SK-N-SH (cell line): Measurements from ENCODE around the gene ANKRD52. TPM values are rescaled to one million over a fixed set of nuclear protein-coding genes. Genes with fewer than 3 reads are reported as not detected.

Experiments
- CTCF ChIA-PET: fragments of 300-600, 350-600 bp; formaldehyde crosslinking; extraction: SDS; loops from one replicate; lab custom pipeline; 2021; lab: Yijun Ruan, JAX
- POLR2A ChIA-PET: fragments of 350-600 bp; sonication (Branson Sonifier 250); formaldehyde crosslinking; extraction: SDS; loops from one replicate; lab custom pipeline; 2020; ENCODE audit warnings: antibody characterized with exemption, inconsistent platforms; lab: Yijun Ruan, JAX
- DNase-seq: peaks from one replicate; pipeline ENCODE4 v3.0.0; 2012
- H2AFZ ChIP-seq: fragments of 200-600 bp; sonication (generic); 2 replicates; pipeline ENCODE4 v1.8.1; 2016; ENCODE audit warnings: antibody characterized with exemption, mild to moderate bottlenecking, low read depth
- H3F3A ChIP-seq: fragments of 200-600 bp; sonication (generic); replicated peaks from 2 replicates; pipeline ENCODE3; 2016; ENCODE audit warnings: antibody characterized with exemption, mild to moderate bottlenecking; ENCODE audit not compliant: insufficient read depth
- H3K27ac ChIP-seq, 2 experiments: fragments of 200-500 bp in 1 of 2; fragments of 200-600 bp in 1 of 2; sonication (Bioruptor generic) in 1 of 2; sonication (generic), shearing (Covaris generic) in 1 of 2; 2 replicates each; pipeline versions ENCODE4 v1.5.1 to v1.6.1; 2014 to 2016; ENCODE audit warnings: low read depth in 2 of 2, inconsistent platforms in 1 of 2, low read length in 1 of 2, mild to moderate bottlenecking in 1 of 2, mixed read lengths in 1 of 2
- H3K27me3 ChIP-seq: fragments of 200-600 bp; sonication (generic), shearing (Covaris generic); 2 replicates; pipeline ENCODE4 v1.6.1; 2016; ENCODE audit warnings: mixed run types; ENCODE audit not compliant: insufficient read depth
- H3K36me3 ChIP-seq, 2 experiments: fragments of 200-500 bp in 1 of 2; fragments of 200-600 bp in 1 of 2; sonication (Bioruptor generic) in 1 of 2; sonication (generic) in 1 of 2; replicated peaks in 1 of 2; 2 replicates each; pipeline versions ENCODE3 to v1.5.1; 2014 to 2016; ENCODE audit warnings: low read length in 1 of 2, mild to moderate bottlenecking in 1 of 2; ENCODE audit not compliant: insufficient read depth in 2 of 2, control insufficient read depth in 1 of 2
- H3K4me1 ChIP-seq, 2 experiments: fragments of 200-500 bp in 1 of 2; fragments of 200-600 bp in 1 of 2; sonication (Bioruptor generic) in 1 of 2; sonication (generic), shearing (Covaris generic) in 1 of 2; 2 replicates each; pipeline versions ENCODE4 v1.5.1 to v1.6.1; 2014 to 2016; ENCODE audit warnings: low read depth in 1 of 2, low read length in 1 of 2, mixed run types in 1 of 2; ENCODE audit not compliant: insufficient read depth in 2 of 2, control insufficient read depth in 1 of 2
- H3K4me2 ChIP-seq: fragments of 200-600 bp; sonication (generic), shearing (Covaris generic); 2 replicates; pipeline ENCODE4 v1.6.1; 2017; ENCODE audit warnings: mixed run types
- H3K4me3 ChIP-seq, 2 experiments: fragments of 200-500 bp in 1 of 2; fragments of 200-600 bp in 1 of 2; sonication (Bioruptor generic) in 1 of 2; sonication (generic), shearing (Covaris generic) in 1 of 2; 2 replicates each; pipeline versions ENCODE4 v1.5.1 to v1.8.1; 2014 to 2016; ENCODE audit warnings: low read depth in 2 of 2, inconsistent platforms in 1 of 2, low read length in 1 of 2, mild to moderate bottlenecking in 1 of 2, mixed read lengths in 1 of 2, moderate library complexity in 1 of 2
- H3K79me2 ChIP-seq: fragments of 200-600 bp; sonication (generic); 2 replicates; pipeline ENCODE4 v1.8.1; 2017; ENCODE audit warnings: mild to moderate bottlenecking; ENCODE audit not compliant: insufficient read depth
- H3K9ac ChIP-seq: fragments of 200-600 bp; sonication (generic); 2 replicates; pipeline ENCODE4 v1.6.1; 2017; ENCODE audit warnings: mixed run types
- H3K9me2 ChIP-seq: fragments of 200-600 bp; sonication (generic); 2 replicates; pipeline ENCODE4 v1.6.1; 2017; ENCODE audit warnings: mixed run types
- H3K9me3 ChIP-seq: fragments of 200-600 bp; sonication (generic); 2 replicates; pipeline ENCODE4 v1.6.1; 2017; ENCODE audit warnings: mixed run types, mild to moderate bottlenecking, moderate library complexity
- H4K20me1 ChIP-seq: fragments of 200-600 bp; sonication (generic); 2 replicates; pipeline ENCODE4 v1.6.1; 2017; ENCODE audit warnings: mild to moderate bottlenecking, mixed run types; ENCODE audit not compliant: insufficient read depth
- CHD2 ChIP-seq: fragments of 150-350 bp; IDR thresholded peaks from 2 replicates; pipeline ENCODE4 v1.6.1; 2018; ENCODE audit warnings: low read length; ENCODE audit not compliant: partially characterized antibody
- ELF1 ChIP-seq: IDR thresholded peaks from 2 replicates; pipeline ENCODE4 v1.4.0; 2012
- FOXM1 ChIP-seq: IDR thresholded peaks from 2 replicates; pipeline ENCODE4 v1.4.0; 2012; ENCODE audit warnings: low read depth, mild to moderate bottlenecking
- GABPA ChIP-seq: IDR thresholded peaks from 2 replicates; pipeline ENCODE4 v1.4.0; 2012; ENCODE audit warnings: low read depth, mild to moderate bottlenecking
- GATA2 ChIP-seq: sonication (generic); formaldehyde crosslinking; IDR thresholded peaks from 2 replicates; pipeline ENCODE4 v1.5.0; 2020; ENCODE audit warnings: mild to moderate bottlenecking, missing genetic modification reagents
- MEF2A ChIP-seq: IDR thresholded peaks from 2 replicates; pipeline ENCODE4 v1.4.0; 2012; ENCODE audit warnings: low read depth, borderline replicate concordance
- POLR2AphosphoS5 ChIP-seq: IDR thresholded peaks from 2 replicates; pipeline ENCODE4 v1.6.1; 2012; ENCODE audit warnings: low read depth, low read length
- RAD21 ChIP-seq: IDR thresholded peaks from 2 replicates; pipeline ENCODE4 v1.6.1; 2012; ENCODE audit warnings: mild to moderate bottlenecking, low read length
- RXRA ChIP-seq: IDR thresholded peaks from 2 replicates; pipeline ENCODE4 v1.4.0; 2012; ENCODE audit warnings: low read depth, mild to moderate bottlenecking, borderline replicate concordance
- SIN3A ChIP-seq: IDR thresholded peaks from 2 replicates; pipeline ENCODE4 v1.6.1; 2012; ENCODE audit warnings: low read depth, mild to moderate bottlenecking, low read length, moderate library complexity, borderline replicate concordance
- YY1 ChIP-seq: IDR thresholded peaks from 2 replicates; pipeline ENCODE4 v1.4.0; 2012; ENCODE audit warnings: low read depth, mild to moderate bottlenecking
- WGBS: methylation state at CpG from one replicate; pipeline ENCODE4 v1.1.6; 2017; ENCODE audit warnings: low lambda C conversion rate; 5-methylcytosine and 5-hydroxymethylcytosine counted together
- polyA plus RNA-seq, 3 experiments: library from polyadenylated mRNA; depleted of rRNA; stranded (reverse); fragments of >200 nt; gene quantifications; 2 replicates each; pipeline ENCODE4 v1.2.3, GENCODE V29; 2012
- TF ChIP-seq, protein P1 (sequence below): IDR thresholded peaks from 2 replicates; pipeline ENCODE4 v1.4.0; 2012; ENCODE audit warnings: low read depth, borderline replicate concordance
- TF ChIP-seq, protein P2 (sequence below): IDR thresholded peaks from 2 replicates; pipeline ENCODE4; 2012
- TF ChIP-seq, protein P3 (sequence below): IDR thresholded peaks from 2 replicates; pipeline ENCODE4 v1.4.0; 2012; ENCODE audit warnings: low read depth
- TF ChIP-seq, protein P4 (sequence below): fragments of 150-350 bp; IDR thresholded peaks from 2 replicates; pipeline ENCODE4 v1.6.1; 2017; ENCODE audit warnings: antibody characterized with exemption, low read length, low read depth, borderline replicate concordance

The ANKRD52 gene
- polyA plus RNA-seq, 1 of the 3 experiments (the other 2 are of a cell fraction) = 23.4 TPM

DNA sequence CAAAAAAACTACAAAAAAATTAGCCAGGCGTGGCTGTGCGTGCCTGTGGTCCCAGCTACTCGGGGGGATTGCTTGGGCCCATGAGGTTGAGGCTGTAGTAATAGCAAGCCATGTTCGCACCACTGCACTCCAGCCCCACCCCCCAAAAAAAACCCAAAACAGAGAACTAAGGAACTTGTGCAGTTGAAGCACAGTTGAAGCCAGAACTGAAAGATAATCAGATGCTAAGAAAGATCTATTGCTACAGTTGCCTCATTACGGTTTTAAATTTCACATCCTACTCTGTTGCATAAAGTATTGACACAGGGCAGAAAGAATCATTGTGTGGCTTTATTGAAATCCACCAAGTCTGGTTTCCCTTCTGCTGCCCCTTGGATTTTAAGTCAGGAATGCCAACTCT, 38.1 kb upstream of the ANKRD52 start (continued):
- TF ChIP-seq, protein P1, sequence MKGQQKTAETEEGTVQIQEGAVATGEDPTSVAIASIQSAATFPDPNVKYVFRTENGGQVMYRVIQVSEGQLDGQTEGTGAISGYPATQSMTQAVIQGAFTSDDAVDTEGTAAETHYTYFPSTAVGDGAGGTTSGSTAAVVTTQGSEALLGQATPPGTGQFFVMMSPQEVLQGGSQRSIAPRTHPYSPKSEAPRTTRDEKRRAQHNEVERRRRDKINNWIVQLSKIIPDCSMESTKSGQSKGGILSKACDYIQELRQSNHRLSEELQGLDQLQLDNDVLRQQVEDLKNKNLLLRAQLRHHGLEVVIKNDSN = no peak
- TF ChIP-seq POLR2AphosphoS5 (no peak), GABPA (no peak), GATA2 (CRISPR knock-in tag) (no peak), MEF2A (no peak), CHD2 (no peak), ELF1 (no peak)
- TF ChIP-seq, protein P2, sequence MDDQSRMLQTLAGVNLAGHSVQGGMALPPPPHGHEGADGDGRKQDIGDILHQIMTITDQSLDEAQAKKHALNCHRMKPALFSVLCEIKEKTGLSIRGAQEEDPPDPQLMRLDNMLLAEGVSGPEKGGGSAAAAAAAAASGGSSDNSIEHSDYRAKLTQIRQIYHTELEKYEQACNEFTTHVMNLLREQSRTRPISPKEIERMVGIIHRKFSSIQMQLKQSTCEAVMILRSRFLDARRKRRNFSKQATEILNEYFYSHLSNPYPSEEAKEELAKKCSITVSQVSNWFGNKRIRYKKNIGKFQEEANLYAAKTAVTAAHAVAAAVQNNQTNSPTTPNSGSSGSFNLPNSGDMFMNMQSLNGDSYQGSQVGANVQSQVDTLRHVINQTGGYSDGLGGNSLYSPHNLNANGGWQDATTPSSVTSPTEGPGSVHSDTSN = no peak

DNA sequence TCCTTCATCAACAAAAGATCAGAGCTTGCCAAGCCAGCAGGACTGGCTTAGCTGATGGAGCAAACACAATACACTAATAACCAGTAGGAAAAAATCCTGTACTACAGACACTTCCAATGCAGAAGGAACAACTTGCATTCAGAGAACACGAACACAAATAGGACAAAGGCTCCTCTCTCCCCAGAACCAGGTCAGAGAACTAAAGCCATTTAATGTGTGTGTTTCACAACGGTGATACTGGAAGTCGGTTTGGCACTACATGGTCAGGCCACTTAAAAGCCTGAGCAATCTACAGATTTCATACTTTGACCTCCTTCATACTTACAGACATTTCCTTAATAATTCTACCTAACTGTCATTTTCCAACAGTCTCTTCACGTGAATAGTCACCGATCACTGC, 35.6 kb upstream of the ANKRD52 start:
- no peaks in the 10 kb centered on the region for H3K9me3 ChIP-seq

More for the DNA sequence above, 35.6 kb upstream of the ANKRD52 start:
- H3K4me3 ChIP-seq = no peak overlapping the region
- TF ChIP-seq SIN3A = no peak
- TF ChIP-seq RXRA = no peak
- TF ChIP-seq, protein P3, sequence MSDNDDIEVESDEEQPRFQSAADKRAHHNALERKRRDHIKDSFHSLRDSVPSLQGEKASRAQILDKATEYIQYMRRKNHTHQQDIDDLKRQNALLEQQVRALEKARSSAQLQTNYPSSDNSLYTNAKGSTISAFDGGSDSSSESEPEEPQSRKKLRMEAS = no peak
- TF ChIP-seq RAD21 = no peak
- no peak for TF ChIP-seq YY1
- TF ChIP-seq, protein P4, sequence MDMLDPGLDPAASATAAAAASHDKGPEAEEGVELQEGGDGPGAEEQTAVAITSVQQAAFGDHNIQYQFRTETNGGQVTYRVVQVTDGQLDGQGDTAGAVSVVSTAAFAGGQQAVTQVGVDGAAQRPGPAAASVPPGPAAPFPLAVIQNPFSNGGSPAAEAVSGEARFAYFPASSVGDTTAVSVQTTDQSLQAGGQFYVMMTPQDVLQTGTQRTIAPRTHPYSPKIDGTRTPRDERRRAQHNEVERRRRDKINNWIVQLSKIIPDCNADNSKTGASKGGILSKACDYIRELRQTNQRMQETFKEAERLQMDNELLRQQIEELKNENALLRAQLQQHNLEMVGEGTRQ = no peak
- TF ChIP-seq GATA2 (CRISPR knock-in tag) = no peak
- no peak for TF ChIP-seq MEF2A
- TF ChIP-seq FOXM1 = no peak
- TF ChIP-seq, all 33 proteins: peak for 0
- peaks cover 14 to 44% of the 10 kb centered on the region in 2 experiments for H3K36me3 ChIP-seq
- H3K9ac ChIP-seq = no peak overlapping the region
- H3K9me2 ChIP-seq = no peaks in the 10 kb centered on the region
- no peak overlapping the region for H2AFZ ChIP-seq
- H3K79me2 ChIP-seq = peaks cover 100% of the 10 kb centered on the region
- peaks cover 3% of the 10 kb centered on the region for H3F3A ChIP-seq
- no peak for DNase-seq
- ChIA-PET CTCF (interaction anchor here (1.3 kb wide), 3 partner anchors 10 to 105 kb away, joined by 3 to 5 read pairs (median 4); partner anchors contain the start of genes ANKRD52 and SMARCC2), POLR2A (no interaction called here)
- 89% methylated on average over 5 of the region's 5 CpGs for WGBS
- H3K4me2 ChIP-seq = no peak overlapping the region
- H3K27me3 ChIP-seq = no peaks in the 10 kb centered on the region
- peaks cover 9 to 20% of the 10 kb centered on the region in 2 experiments; a peak in 2 of 4 replicates for H3K4me1 ChIP-seq
- H3K27ac ChIP-seq = no peak overlapping the region
- H4K20me1 ChIP-seq = peaks cover 53% of the 10 kb centered on the region
